Measurements from ENCODE around the gene ACVRL1.

Gene ACVRL1

DNA sequence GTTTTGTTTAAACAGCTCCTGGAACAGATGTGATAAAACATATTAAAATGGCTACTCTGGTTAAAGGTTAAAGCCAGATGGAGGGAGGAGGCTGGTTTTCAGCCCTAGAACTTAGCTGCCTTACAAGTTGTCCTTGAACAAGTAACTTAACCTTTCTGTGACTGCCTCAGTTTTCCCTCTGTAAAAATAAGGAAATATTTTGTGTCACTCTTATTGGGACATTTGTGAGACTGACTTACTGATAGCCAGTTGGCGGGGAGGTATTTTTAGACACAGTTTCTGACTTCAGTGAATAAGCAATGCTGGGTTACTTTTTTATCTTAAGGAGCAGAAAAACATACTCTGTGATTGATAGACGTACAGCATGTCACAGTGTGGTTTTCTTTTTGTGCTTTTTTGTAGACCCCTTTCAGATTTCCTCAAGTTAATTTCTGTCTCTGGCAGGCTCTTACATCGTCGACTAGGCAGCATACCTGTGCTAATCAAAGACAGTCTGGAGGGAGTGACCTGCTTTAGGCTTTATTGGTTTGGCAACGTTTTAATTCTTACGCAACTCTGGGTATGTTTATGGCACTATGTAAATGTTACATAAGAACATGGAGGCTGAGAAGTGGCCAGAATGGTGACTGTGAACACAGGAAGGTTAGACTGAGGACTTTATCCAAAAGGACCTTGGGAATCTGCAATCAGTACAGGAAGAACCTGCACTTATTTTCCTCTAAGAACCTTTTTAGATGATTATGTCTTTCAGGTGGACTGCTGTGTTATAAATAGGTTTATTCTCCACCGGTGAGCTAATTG is 47.5 kb downstream of the ACVRL1 start:
- Histone ChIP-seq H4K8ac (ENCODE audit: low read depth, low read length) (no peak overlapping the region), H3K9ac (ENCODE audit: low read depth, low read length, poor library complexity) (no peak overlapping the region), H3K23ac (ENCODE audit: low read depth, low read length, poor library complexity) (no peak overlapping the region), H3K27me3 (ENCODE audit: control insufficient read depth in 3 of 3, insufficient read depth in 3 of 3, low read depth in 1 of 3, low read length in 3 of 3) (peaks cover 3 to 15% (median 9%) of the 10 kb centered on the region in 3 experiments), H3K18ac (ENCODE audit: low read length) (no peak overlapping the region), H3K14ac (ENCODE audit: low read length) (no peak overlapping the region), H2AK5ac (ENCODE audit: low read depth, low read length) (no peak overlapping the region), H4K91ac (ENCODE audit: low read depth, low read length, poor library complexity) (no peak overlapping the region), H2AFZ (ENCODE audit: low read length) (no peak overlapping the region), H3K4me1 (ENCODE audit: control insufficient read depth in 2 of 2, insufficient read depth in 1 of 2, low read depth in 1 of 2, low read length in 2 of 2) (peaks cover 4 to 22% of the 10 kb centered on the region in 2 donors), H2BK12ac (ENCODE audit: low read length) (no peak overlapping the region), H3K36me3 (replicated peaks in 1 of 2; ENCODE audit: control insufficient read depth in 2 of 2, insufficient read depth in 2 of 2, low read length in 2 of 2) (peaks cover 0 to 49% of the 10 kb centered on the region in 2 donors), H3K4me2 (ENCODE audit: insufficient read depth, low read length, poor library complexity, severe bottlenecking) (no peak overlapping the region), H2BK5ac (ENCODE audit: low read length) (no peak overlapping the region), H3K27ac (replicated peaks; ENCODE audit: low read length) (no peak overlapping the region), H3K4ac (ENCODE audit: low read length) (no peak overlapping the region), H3K79me1 (ENCODE audit: low read depth, low read length) (peaks cover 8% of the 10 kb centered on the region), H3K4me3 (ENCODE audit: low read length in 2 of 2) (no peak overlapping the region), H3K9me3 (replicated peaks in 1 of 2; ENCODE audit: control insufficient read depth in 2 of 2, insufficient read depth in 1 of 2, low read depth in 1 of 2, low read length in 2 of 2) (peaks cover 0 to 13% of the 10 kb centered on the region in 2 donors), H2BK15ac (ENCODE audit: low read length) (no peak overlapping the region), H2BK120ac (ENCODE audit: low read depth, low read length) (no peak overlapping the region)
- DNase-seq (ENCODE audit: low spot score), result no peak
- no CpG with 5 or more reads among the region's 7 CpGs for WGBS, 2 donors (ENCODE audit: extremely low coverage in 2 of 2, insufficient read length in 2 of 2, insufficient replicate concordance in 1 of 2)

DNA sequence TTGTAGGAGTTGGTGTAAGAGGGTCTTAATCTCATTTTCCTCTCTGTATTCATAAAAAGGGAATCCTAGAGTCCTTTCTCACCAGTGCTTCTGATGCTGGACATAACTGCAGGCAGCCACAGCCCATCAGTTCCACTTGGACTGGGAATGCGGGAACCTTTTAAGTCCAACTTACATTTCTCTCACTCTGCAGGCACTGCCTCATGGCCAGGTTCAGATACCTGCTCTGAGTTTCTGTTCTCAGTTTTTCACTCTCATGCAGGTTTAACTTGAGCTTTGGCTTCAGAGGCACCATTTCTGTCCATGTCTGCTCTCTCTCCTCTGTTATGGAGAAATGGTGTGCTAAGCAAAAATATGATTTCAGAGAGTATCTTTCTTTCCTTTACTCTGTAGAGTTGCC is 48.4 kb downstream of the ACVRL1 start:
- peaks cover 4 to 22% of the 10 kb centered on the region in 2 donors for H3K4me1 ChIP-seq (ENCODE audit: control insufficient read depth in 2 of 2, insufficient read depth in 1 of 2, low read depth in 1 of 2, low read length in 2 of 2)
- H3K4me2 ChIP-seq (ENCODE audit: insufficient read depth, low read length, poor library complexity, severe bottlenecking), result no peak overlapping the region
- peaks cover 1 to 59% of the 10 kb centered on the region in 2 donors for H3K36me3 ChIP-seq (replicated peaks in 1 of 2; ENCODE audit: control insufficient read depth in 2 of 2, insufficient read depth in 2 of 2, low read length in 2 of 2)
- H3K18ac ChIP-seq (ENCODE audit: low read length), result no peak overlapping the region
- no peak overlapping the region for H3K4me3 ChIP-seq (ENCODE audit: low read length in 2 of 2)
- H3K27me3 ChIP-seq (ENCODE audit: control insufficient read depth in 3 of 3, insufficient read depth in 3 of 3, low read depth in 1 of 3, low read length in 3 of 3), result peaks cover 0 to 5% (median 3%) of the 10 kb centered on the region in 3 experiments
- H2BK5ac ChIP-seq (ENCODE audit: low read length), result no peak overlapping the region
- H4K91ac ChIP-seq (ENCODE audit: low read depth, low read length, poor library complexity), result no peak overlapping the region
- H3K4ac ChIP-seq (ENCODE audit: low read length), result no peak overlapping the region
- H2BK120ac ChIP-seq (ENCODE audit: low read depth, low read length), result no peak overlapping the region
- H2BK15ac ChIP-seq (ENCODE audit: low read length), result no peak overlapping the region
- WGBS, 2 donors (ENCODE audit: extremely low coverage in 2 of 2, insufficient read length in 2 of 2, insufficient replicate concordance in 1 of 2), result no CpG with 5 or more reads among the region's 1 CpG
- H2BK12ac ChIP-seq (ENCODE audit: low read length), result no peak overlapping the region
- H3K27ac ChIP-seq (replicated peaks; ENCODE audit: low read length), result no peak overlapping the region
- H3K14ac ChIP-seq (ENCODE audit: low read length), result no peak overlapping the region
- H3K23ac ChIP-seq (ENCODE audit: low read depth, low read length, poor library complexity), result no peak overlapping the region
- DNase-seq (ENCODE audit: low spot score), result no peak
- peaks cover 8% of the 10 kb centered on the region for H3K79me1 ChIP-seq (ENCODE audit: low read depth, low read length)
- H3K9me3 ChIP-seq (replicated peaks in 1 of 2; ENCODE audit: control insufficient read depth in 2 of 2, insufficient read depth in 1 of 2, low read depth in 1 of 2, low read length in 2 of 2), result peaks cover 0 to 10% of the 10 kb centered on the region in 2 donors
- H2AK5ac ChIP-seq (ENCODE audit: low read depth, low read length), result no peak overlapping the region
- no peak overlapping the region for H3K9ac ChIP-seq (ENCODE audit: low read depth, low read length, poor library complexity)
- H2AFZ ChIP-seq (ENCODE audit: low read length), result no peak overlapping the region
- H4K8ac ChIP-seq (ENCODE audit: low read depth, low read length), result no peak overlapping the region

DNA sequence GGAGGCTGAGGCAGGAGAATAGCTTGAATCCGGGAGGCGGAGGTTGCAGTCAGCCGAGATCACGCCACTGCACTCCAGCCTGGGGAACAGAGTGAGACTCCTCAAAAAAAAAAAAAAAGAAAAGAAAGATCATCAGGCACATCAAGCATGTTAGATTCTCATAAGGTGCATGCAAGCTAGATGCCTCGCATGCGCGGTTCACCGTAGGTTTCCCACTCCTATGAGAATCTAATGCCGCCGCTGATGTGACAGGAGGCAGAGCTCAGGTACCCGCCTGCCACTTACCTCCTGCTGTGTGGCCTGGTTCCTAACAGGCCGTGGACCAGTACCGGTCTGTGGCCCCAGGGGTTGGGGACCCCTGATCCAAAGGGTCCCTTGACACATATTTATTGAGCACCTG is 51.2 kb downstream of the ACVRL1 start:
- no peak overlapping the region for H3K23ac ChIP-seq (ENCODE audit: low read depth, low read length, poor library complexity)
- peaks cover 8% of the 10 kb centered on the region for H3K79me1 ChIP-seq (ENCODE audit: low read depth, low read length)
- H3K4me1 ChIP-seq (ENCODE audit: control insufficient read depth in 2 of 2, insufficient read depth in 1 of 2, low read depth in 1 of 2, low read length in 2 of 2), result peaks cover 0 to 15% of the 10 kb centered on the region in 2 donors
- no peak overlapping the region for H2BK12ac ChIP-seq (ENCODE audit: low read length)
- peaks cover 0 to 19% of the 10 kb centered on the region in 2 donors for H3K9me3 ChIP-seq (replicated peaks in 1 of 2; ENCODE audit: control insufficient read depth in 2 of 2, insufficient read depth in 1 of 2, low read depth in 1 of 2, low read length in 2 of 2)
- no peak overlapping the region for H4K8ac ChIP-seq (ENCODE audit: low read depth, low read length)
- WGBS, 2 donors (ENCODE audit: extremely low coverage in 2 of 2, insufficient read length in 2 of 2, insufficient replicate concordance in 1 of 2), result no CpG with 5 or more reads among the region's 13 CpGs
- no peak overlapping the region for H3K4me3 ChIP-seq (ENCODE audit: low read length in 2 of 2)
- no peak overlapping the region for H3K4ac ChIP-seq (ENCODE audit: low read length)
- H3K27me3 ChIP-seq (ENCODE audit: control insufficient read depth in 3 of 3, insufficient read depth in 3 of 3, low read depth in 1 of 3, low read length in 3 of 3), result no peaks in the 10 kb centered on the region
- H2AFZ ChIP-seq (ENCODE audit: low read length), result no peak overlapping the region
- no peak overlapping the region for H3K9ac ChIP-seq (ENCODE audit: low read depth, low read length, poor library complexity)
- no peak overlapping the region for H3K27ac ChIP-seq (replicated peaks; ENCODE audit: low read length)
- no peak overlapping the region for H2AK5ac ChIP-seq (ENCODE audit: low read depth, low read length)
- no peak for DNase-seq (ENCODE audit: low spot score)
- H2BK15ac ChIP-seq (ENCODE audit: low read length), result no peak overlapping the region
- H4K91ac ChIP-seq (ENCODE audit: low read depth, low read length, poor library complexity), result no peak overlapping the region
- H3K36me3 ChIP-seq (replicated peaks in 1 of 2; ENCODE audit: control insufficient read depth in 2 of 2, insufficient read depth in 2 of 2, low read length in 2 of 2), result peaks cover 1 to 82% of the 10 kb centered on the region in 2 donors
- no peak overlapping the region for H3K4me2 ChIP-seq (ENCODE audit: insufficient read depth, low read length, poor library complexity, severe bottlenecking)
- no peak overlapping the region for H2BK120ac ChIP-seq (ENCODE audit: low read depth, low read length)
- no peak overlapping the region for H3K14ac ChIP-seq (ENCODE audit: low read length)
- no peak overlapping the region for H3K18ac ChIP-seq (ENCODE audit: low read length)
- H2BK5ac ChIP-seq (ENCODE audit: low read length), result no peak overlapping the region

DNA sequence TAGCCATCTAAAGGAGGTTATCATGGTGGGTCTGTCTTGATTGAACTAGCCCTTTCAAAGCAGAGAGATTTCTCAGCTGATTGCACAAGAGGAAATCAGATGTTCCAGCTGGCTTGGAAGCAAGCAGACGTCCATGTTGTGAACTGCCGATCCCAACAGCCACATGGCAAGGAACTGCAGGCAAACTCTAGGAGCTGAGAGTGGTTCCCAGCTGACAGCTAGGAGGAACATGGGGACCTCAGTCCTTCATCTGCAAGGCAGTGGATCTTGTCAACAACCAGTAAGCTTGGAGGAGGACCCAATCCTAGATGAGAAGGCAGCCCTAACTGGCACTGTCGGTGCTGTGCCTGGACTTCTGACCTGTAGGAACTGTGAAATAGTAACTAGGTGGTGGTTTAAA is 51.9 kb downstream of the ACVRL1 start:
- Histone ChIP-seq H3K9ac (ENCODE audit: low read depth, low read length, poor library complexity) (no peak overlapping the region), H3K4me3 (ENCODE audit: low read length in 2 of 2) (no peak overlapping the region), H3K4ac (ENCODE audit: low read length) (no peak overlapping the region), H3K27ac (replicated peaks; ENCODE audit: low read length) (no peak overlapping the region), H2AK5ac (ENCODE audit: low read depth, low read length) (no peak overlapping the region), H4K91ac (ENCODE audit: low read depth, low read length, poor library complexity) (no peak overlapping the region), H4K8ac (ENCODE audit: low read depth, low read length) (no peak overlapping the region), H3K4me2 (ENCODE audit: insufficient read depth, low read length, poor library complexity, severe bottlenecking) (no peak overlapping the region), H3K18ac (ENCODE audit: low read length) (no peak overlapping the region), H3K4me1 (ENCODE audit: control insufficient read depth in 2 of 2, insufficient read depth in 1 of 2, low read depth in 1 of 2, low read length in 2 of 2) (peaks cover 0 to 8% of the 10 kb centered on the region in 2 donors), H3K9me3 (replicated peaks in 1 of 2; ENCODE audit: control insufficient read depth in 2 of 2, insufficient read depth in 1 of 2, low read depth in 1 of 2, low read length in 2 of 2) (peaks cover 0 to 23% of the 10 kb centered on the region in 2 donors), H3K23ac (ENCODE audit: low read depth, low read length, poor library complexity) (no peak overlapping the region), H3K79me1 (ENCODE audit: low read depth, low read length) (peaks cover 8% of the 10 kb centered on the region), H3K14ac (ENCODE audit: low read length) (no peak overlapping the region), H2AFZ (ENCODE audit: low read length) (no peak overlapping the region), H2BK5ac (ENCODE audit: low read length) (no peak overlapping the region), H3K27me3 (ENCODE audit: control insufficient read depth in 3 of 3, insufficient read depth in 3 of 3, low read depth in 1 of 3, low read length in 3 of 3) (no peaks in the 10 kb centered on the region), H2BK15ac (ENCODE audit: low read length) (no peak overlapping the region), H2BK12ac (ENCODE audit: low read length) (no peak overlapping the region), H2BK120ac (ENCODE audit: low read depth, low read length) (no peak overlapping the region), H3K36me3 (replicated peaks in 1 of 2; ENCODE audit: control insufficient read depth in 2 of 2, insufficient read depth in 2 of 2, low read length in 2 of 2) (peaks cover 1 to 89% of the 10 kb centered on the region in 2 donors)
- no peak for DNase-seq (ENCODE audit: low spot score)
- no CpG with 5 or more reads among the region's 3 CpGs for WGBS, 2 donors (ENCODE audit: extremely low coverage in 2 of 2, insufficient read length in 2 of 2, insufficient replicate concordance in 1 of 2)

All from neuronal stem cell (in vitro differentiated cells).